ENCODE measurements around the gene CAPN10.

The CAPN10 gene

DNA sequence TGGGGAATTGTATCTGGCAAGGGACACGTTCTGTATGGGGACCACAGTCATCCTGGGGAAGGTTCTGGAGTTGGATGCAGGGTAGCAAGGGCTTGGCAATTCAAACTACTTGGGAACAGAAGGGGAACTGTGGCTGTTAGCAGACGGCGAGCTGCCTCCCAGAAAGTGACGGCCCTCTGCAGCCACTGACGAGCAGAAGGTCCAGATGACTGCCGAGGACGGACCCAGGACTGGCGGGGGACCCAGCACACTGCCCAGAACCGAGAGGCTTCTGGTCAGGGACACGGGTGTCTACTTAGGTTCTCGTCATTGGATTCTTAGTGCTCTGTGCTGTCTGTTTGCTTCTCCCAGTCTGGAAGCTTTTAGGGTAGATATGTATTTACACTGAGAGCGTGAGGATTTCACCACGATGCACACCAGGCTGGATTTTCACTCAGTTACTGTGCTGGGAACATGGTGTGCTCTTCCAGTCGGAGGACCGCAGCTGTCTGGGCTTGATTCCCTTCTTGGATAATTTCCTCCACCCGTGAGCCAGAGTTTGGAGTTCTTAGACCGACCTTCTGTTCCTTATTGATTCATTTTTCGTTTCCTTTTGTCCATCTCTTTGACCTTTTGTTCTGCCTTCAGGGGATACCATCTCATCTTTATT lies 52.1 kb downstream of the CAPN10 start:
- no peak for DNase-seq (ENCODE audit: low read depth)

- DNase-seq (ENCODE audit: low read depth): no peak
Measured at GRCh38 chr2:240639566-240639965, 53.0 kb downstream of the CAPN10 start.

GRCh38 chr2:240640939-240641338 lies 54.4 kb downstream of the CAPN10 start:
- DNase-seq (ENCODE audit: low read depth): no peak

GRCh38 chr2:240642061-240642805 lies 55.7 kb downstream of the CAPN10 start:
- no peak for DNase-seq (ENCODE audit: low read depth)

GRCh38 chr2:240642806-240643092 lies 56.2 kb downstream of the CAPN10 start:
- DNase-seq (ENCODE audit: low read depth): no peak

DNA sequence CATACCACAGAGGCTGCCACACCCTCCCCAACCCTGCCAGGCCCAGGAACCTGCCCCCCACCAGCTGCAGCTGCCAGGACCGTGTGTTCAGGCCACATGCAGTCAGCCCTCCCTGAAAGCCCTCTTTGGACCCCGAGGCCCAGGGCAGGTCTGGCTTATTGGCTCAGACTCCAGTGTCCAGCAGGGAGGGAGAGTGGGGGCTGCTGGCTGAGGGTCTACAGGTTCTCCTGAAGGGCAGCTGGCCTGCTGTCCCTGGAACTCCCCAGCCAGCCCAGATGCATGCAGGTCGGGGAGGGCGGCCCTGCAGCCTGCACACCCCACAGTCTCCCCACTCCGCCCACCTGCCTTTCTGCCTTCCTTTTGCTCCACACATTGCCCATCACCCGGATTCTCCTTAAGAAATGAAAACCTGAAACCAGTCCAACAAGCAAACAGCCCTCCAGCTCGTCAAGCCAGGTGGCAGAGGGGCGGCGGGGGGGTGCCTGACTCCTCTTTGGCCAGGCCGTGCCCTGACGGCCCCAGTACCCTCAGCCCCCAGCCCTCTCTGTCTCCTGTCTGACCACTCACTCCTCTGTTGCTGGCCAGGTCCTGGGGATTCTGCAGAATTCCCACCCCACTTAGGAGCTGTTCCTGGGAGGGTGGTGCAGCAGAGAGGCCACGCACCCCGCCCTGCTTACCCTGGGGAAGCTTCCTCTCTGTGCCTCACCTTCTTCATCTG lies 56.7 kb downstream of the CAPN10 start:
- DNase-seq (ENCODE audit: low read depth): no peak

DNA sequence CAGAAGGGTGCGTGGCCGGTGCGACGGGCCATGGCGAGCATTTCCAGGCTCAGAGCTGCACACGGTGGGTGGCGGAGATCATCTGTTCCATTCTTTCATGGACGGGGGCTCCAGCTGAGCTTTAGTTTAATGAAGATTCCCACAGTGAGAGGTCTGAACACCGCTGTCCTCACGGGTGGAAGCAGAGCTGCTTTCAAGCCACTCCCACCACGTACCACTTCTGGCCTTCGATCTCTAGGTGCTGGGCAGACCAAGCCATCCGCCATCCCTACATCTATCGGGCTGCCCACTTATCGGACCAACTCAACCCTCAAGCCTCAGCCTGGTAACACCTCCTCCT lies 57.2 kb downstream of the CAPN10 start:
- no peak for DNase-seq (ENCODE audit: low read depth)

DNA sequence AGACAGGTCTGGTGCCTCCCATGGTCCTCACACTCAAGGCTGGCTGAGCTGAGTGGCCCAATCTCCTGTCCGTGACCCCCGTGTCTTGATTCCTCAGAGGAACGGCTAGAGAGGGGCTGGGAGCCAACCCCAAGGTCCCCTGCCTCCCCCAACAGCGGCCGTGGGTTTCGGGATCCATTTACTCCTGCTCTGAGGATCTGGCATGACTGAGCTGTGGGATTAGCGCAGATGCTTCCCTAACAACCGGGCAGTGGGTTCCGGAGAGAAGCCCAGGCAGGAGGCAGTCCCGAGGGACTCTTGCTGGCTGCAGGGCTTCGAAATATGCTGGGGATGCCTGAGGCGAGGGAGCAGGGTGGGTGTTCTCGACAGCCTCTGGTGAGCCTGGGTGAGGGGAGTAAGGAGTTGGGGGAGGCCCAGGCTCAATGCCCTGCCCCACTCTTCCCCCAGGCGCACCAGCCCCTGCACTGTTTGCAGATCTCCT lies 57.7 kb downstream of the CAPN10 start:
- DNase-seq (ENCODE audit: low read depth): no peak

- DNase-seq (ENCODE audit: low read depth): no peak
Measured at GRCh38 chr2:240644859-240645301, 58.3 kb downstream of the CAPN10 start.

- no peak for DNase-seq (ENCODE audit: low read depth)
Measured at GRCh38 chr2:240645346-240645745, 58.8 kb downstream of the CAPN10 start.

DNA sequence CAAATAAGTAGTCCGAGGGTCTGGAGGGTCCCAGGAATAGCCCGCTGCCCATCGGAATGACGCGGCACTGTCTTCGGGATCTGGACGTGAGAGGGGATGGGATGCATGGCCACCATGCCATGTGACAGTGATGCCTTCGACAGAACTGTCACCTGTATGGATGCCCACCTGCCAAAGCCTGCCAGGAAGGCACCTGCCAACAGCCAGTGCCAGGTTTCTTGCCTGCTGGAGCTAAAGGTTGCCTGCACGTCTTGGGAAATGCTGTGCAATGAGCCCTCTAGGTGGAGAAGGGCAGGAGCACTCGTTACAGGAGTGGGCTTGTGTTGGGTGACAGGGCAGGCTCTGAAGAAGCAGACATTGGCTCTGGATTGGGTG lies 59.3 kb downstream of the CAPN10 start:
- DNase-seq (ENCODE audit: low read depth): no peak

DNA sequence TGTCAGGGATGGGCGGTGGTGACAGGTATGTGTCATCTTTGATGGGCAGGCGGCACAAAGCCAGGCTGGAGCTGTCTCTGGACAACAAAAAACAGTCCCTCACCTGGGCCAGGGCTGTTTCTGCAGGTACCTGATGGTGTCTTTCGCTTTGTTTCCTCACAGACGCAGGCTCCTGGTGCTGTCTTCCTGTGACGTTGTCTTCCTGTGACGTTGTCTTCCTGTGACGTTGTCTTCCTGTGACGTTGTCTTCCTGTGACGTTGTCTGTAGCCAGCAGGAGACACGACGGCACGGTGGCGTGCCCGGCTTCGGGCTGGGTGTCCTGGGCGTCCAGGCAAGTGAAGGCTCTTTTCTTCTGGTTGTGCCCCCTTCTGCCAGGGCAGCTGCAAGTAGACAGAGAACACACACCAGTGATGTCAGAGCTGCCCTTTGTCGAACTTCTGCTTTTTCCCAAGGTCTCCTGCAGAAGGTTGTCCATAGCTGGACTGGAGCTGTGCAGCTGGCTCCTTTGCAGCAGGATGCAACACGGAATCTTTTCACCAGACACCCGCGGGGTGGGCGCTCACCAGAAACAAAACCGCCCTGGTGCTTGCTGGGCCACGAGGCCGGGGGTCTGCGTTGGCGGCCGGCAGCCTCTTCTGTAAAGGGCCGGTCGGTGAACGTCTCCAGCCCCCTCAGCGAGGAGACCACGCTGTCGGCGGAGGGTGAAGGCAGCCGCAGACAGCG lies 59.8 kb downstream of the CAPN10 start:
- DNase-seq (ENCODE audit: low read depth): no peak

DNA sequence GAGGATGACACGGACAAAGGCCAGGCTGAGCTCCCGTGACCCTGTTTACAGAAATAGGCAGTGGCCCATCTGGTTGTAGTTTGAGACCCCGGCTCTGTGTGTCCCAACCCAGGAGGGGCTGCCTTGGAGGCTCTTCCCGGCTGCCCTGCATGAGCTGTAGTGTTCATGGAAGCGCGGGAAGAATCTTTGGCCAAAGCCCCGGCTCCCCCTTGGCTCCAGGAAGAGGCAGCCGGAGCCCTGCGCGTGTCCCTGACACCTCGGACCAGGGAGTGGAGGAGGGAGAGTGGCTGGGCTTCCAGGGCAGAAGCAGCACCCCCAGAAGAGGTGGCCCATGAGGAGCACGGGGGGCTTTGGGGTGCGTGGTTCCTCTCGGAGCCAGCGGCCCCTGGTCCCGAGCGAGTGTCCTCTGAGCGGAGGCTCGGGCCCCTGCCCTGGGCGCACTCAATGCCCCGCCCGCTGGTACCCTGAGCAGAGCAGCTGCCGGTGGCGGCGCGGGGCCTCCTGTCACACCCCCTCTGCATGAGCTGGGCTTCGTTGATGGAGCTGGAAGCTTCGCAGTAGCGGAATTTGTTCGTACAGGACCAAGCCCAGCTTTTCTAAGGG lies 60.5 kb downstream of the CAPN10 start:
- no peak for DNase-seq (ENCODE audit: low read depth)

DNA sequence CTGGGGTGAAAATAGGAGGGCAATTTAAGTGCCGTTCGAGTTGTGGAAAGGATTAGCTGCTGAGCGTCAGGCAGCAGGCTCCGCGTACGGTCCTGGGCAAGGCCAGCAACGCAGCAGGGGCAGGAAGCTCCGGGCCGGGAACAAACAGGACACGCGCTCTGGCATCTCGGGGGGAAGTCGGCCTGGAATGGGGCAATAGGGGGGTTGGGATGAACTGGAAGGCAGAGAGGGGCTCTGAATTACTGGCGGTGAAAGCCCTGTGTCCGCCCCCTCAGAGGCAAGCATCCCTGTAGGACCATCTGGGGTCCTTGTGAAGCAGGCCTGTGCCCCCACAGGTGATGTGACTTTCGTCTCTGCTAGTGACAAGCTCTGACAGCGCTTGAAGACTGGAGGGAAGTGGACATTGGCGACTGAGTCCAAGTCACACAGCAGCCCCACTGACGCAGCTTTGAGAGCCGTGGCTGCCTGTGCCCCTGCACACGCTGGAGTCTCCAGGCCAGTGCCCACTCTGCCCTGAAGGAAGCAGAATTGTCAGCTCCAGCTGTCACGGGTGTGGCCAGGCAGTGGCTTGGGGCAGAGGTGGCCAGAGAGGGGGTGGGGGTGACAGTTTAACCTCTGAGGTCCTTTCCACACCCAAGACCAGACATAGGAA lies 61.1 kb downstream of the CAPN10 start:
- DNase-seq (ENCODE audit: low read depth): no peak

DNA sequence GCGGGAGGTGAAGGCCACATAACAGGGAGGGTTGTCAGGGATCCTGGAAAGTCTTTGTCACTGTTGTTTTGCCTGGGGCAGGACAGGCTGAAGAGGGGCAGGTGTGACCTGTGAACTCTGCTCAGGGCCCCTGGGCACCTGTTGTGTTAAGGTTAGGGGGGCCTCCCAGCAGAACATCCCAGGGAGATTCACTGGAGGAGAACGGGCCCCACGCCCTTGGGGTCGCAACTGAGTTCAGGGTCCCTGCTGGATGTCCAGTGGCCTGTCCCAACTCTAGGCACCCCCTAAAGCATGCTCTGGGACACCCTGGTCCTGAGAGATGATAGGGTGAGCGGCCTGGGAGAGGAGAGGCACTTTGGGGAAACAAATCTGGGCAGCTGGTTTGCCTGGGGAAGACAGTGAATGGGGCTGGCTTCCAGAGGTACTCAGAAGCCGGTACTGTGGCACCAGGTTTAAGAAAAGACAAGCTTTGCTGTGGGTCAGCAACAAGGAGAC lies 61.7 kb downstream of the CAPN10 start:
- DNase-seq (ENCODE audit: low read depth): no peak
